HG03342 (cell line): ENCODE results near the gene CDC42EP5.

Source experiments
- ATAC-seq: cut with Tn5 transposase; IDR thresholded peaks from one replicate; pipeline ENCODE4 v1.9.1; 2021; ENCODE audit warnings: mild to moderate bottlenecking, moderate library complexity; ENCODE audit not compliant: unreplicated experiment

The CDC42EP5 gene

DNA sequence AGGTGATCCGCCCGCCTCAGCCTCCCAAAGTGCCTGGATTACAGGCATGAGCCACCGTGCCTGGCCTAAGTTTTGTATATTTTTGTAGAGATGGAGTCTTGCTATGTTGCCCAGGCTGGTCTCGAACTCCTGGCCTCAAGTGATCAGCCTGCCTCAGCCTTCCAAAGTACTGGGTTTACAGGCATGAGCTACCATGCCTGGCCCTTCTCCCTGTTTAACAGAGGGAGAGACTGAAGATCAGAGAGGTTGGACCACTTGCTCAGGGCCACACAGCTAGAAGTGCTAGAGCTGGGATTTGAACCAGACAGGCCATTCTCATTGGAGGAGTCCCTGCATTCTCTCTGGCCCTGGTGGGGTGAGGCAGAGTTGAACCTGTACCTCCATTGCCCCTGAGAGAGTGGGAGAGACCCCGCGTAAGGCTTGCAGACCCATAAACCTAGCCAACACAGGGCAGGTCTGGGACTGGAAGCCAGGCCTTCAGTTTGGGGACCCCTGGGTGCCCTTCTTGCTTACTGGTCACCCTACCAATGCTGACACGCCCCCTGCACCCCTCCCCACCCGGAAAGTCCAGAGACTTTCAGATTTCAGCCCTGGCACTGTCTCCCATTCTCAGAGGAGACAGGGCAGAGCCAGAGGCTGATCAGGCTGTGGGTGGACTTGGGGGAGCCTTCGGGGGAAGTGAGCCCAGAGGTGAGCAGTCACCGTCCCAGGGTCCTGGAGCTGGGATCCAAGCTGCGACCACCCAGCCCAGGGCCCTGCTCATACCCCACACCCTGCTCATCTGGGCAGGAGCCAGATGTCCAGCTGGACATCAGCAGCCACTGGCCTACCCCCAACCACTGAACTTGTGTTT, 44.5 kb downstream of the CDC42EP5 start:
- ATAC-seq, result no peak

DNA sequence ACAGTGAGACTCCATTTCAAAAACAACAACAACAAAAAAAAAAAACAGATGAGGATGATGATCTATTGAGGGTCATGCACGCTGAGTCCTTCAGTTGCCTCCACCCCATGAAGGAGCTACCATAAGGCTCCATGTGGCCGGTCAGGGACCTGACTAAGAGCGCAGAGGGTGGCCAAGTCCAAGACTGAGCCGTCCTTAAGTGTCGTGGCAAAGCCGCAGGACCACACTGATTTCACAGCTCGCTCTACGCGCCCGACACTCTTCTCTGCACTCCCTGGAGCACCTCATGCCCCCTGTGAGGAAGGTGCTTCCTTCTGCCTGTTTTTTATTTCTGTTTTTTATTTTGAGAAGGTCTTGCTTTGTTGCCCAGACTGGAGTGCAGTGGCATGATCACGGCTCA, 45.5 kb downstream of the CDC42EP5 start:
- ATAC-seq, result no peak

DNA sequence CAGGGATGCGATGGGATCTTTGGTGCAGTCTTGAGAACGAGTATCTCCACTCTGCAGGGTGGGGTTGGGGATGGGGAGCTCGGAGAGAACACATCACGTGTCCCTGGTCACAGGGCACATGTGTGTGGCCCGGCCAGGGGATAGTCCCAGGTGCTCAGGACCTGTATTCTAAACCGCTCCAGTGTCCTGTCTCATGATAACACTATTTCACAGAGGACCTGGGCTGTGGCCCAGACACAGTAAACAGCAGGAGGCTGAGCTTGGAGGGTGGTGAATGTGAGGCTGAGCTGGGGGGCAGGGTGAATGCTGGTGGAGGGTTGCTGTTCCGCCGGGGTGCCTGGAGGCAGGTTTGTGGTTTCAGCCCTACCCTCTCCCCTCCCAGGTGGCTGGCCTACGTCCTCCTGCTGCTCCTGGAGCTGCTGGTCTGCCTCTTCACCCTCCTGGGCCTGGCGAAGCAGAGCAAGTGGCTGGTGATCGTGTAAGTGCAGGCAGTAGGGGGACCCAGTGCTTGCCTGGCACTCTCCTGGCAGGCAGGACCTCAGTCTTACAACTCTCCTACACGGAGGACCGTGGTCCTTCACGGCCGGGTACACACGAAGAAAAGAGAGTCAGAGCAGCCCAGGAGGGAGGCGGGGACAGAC, 46.7 kb downstream of the CDC42EP5 start:
- no peak for ATAC-seq

DNA sequence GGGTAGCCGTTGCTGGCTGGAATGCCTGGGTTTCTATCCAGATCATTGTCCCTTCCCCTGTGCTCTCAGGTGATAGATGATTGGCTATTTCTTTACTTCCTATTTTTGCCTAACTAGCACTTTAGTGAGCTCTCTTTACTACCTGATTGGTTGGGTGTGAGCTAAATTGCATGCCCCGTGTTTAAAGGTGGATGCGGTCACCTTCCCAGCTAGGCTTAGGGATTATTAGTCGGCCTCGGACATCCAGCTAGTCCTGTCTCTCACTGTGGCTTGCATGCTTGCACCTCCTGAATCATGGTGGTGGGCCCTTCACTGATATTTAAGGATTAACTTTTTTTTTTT, 47.7 kb downstream of the CDC42EP5 start:
- no peak for ATAC-seq

DNA sequence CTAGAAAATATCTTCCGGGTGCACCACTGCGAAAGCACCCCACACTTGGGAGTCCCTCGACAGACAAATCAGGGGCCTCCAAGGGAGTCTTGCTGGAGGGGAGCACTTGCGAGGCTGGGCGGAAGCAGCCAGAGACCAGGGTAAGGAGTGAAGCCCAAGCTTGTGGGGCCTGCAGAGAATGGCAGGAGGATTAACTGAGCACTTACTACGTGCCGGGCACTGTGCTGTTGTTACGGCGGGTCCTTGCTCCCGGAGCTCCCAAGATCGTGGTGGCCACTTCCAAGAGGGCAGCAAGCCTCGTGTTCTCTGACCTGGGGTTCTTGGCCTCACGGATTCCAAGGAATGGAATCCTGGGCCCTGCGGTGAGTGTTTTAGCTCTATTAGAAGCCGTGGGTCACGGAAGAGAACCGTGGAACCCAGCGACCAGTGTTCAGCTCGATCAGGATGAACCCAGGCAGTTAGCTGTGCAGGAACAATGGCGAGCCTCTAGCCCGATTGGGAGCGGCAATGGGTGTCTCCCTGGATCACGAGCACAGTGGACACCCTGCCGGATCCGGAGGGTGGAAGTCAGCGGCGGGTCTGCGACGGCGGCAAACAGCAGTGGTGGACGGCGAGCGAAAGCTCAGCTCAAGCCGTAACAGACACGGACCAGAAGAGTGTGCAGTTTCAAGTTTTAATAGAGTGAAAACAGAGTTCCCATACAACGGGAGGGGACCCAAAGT, 48.3 kb downstream of the CDC42EP5 start:
- no peak for ATAC-seq

DNA sequence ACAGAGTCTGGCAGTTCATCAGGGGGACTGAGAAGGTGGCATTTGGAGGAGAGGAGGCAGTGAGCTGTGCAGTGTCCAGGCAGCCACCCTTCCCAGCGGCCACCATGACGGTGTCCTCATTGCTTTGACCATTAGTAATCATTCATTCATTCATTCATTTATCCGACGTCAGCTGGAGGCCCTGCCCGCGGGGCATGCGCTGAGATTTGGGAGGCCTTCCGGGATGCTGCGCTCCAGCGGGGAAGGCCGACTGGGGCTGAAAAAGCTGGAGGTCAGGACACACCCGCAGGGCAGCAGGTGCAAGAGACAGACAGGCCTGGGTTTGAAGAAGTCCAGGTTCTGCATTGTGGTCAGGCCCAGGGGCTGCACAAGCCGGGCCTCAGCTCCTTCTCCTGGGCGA, 48.9 kb downstream of the CDC42EP5 start:
- no peak for ATAC-seq

DNA sequence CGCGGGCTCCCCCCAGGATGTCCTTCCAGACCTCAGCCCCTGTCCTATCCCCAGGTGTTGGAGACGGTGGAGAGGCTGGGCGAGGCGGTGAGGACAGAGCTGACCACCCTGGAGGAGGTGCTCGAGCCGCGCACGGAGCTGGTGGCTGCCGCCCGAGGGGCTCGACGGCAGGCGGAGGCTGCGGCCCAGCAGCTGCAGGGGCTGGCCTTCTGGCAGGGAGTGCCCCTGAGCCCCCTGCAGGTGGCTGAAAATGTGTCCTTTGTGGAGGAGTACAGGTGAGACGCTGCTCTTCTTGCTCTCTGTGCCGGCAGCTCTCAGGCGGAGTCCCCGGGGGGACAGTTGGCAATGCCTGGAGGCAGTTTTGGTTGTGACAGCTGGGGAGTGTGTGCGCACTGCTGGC, 51.0 kb downstream of the CDC42EP5 start:
- ATAC-seq, result no peak

DNA sequence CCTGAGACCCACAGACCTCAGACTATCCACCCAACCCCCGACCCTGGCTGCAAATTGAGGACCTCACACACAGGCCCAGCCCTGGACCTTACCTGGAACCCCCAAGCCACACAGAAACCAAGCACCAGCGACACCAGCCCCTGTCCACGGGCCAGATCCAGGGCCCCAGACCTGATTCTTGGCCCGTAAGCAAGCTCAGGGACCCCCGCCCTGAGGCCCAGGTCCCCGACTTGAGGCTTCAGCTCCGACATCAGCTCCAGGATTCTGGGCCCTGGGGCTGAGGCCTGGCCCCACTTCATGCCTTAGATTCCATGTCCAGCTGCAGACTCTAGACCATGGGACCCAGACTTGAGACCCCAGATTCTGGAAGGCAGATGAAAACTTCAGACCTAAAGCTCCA, 51.6 kb downstream of the CDC42EP5 start:
- no peak for ATAC-seq

DNA sequence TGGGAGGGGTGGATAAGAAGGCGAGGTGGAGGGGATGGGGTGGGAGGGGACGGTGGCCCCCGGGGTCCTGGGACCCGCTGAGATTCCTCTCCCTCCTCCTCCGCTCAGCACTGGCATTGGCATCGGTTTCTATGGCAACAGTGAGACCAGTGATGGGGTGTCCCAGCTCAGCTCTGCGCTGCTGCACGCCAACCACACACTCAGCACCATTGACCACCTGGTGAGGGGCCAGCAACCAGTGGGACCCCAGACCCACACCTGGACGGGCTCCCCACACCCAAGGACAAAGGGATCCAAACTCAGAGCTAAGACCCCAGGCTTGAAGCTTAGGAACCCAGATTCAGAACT, 52.0 kb downstream of the CDC42EP5 start:
- ATAC-seq, result no peak

DNA sequence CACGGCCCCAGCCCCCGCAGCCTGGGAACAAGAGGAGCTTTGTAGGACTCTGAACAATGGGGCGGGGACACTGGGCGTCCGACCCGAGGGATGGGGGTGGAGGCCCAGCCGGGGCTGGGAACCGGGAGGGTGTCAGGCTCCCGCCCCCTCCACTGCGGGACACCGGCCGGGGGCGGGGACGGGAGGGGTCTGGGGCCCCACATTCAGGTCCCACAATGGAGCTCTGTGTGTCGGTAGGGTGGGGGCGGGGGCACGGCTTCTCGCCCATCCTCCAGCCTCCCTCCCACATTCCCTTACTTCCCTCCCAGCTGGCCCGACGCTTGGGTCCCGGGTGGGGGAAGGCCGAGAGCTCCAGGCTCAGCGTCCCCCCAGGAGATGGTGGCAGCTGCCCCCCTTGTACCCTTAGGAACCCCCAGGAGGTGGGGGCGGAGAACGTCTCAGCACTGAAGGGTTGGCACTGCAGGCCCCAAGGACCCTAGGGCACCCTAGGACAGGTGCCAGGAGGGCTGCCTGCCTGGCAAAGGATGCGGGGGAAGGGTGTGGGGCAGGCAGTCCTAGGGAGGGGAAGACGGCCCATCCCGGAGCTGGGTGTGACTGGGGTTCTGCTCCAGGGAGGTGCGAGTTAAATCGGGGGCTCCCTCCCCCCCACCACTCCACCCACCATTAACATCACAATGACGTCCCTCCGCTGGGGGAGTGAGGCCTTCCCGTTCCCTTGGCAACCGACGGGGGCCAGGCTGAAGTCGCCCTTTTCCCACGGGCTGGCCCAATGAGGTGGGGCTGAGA, 52.5 kb downstream of the CDC42EP5 start:
- no peak for ATAC-seq

DNA sequence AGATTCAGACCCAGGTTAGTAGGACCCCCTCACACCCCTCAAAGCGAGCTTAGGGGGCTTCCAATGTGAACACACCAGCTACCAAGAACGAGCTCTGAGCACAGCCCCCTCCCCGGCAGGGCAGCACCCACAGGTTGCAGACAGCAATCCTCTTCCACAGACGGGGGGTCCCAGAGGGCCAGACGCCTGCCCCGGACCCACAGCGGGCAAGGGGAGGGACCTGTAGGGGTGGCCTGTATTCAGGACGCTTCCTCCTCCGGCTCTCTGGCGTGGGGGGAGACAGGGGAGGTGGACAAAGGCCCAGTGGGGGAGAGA, 53.1 kb downstream of the CDC42EP5 start:
- no peak for ATAC-seq

DNA sequence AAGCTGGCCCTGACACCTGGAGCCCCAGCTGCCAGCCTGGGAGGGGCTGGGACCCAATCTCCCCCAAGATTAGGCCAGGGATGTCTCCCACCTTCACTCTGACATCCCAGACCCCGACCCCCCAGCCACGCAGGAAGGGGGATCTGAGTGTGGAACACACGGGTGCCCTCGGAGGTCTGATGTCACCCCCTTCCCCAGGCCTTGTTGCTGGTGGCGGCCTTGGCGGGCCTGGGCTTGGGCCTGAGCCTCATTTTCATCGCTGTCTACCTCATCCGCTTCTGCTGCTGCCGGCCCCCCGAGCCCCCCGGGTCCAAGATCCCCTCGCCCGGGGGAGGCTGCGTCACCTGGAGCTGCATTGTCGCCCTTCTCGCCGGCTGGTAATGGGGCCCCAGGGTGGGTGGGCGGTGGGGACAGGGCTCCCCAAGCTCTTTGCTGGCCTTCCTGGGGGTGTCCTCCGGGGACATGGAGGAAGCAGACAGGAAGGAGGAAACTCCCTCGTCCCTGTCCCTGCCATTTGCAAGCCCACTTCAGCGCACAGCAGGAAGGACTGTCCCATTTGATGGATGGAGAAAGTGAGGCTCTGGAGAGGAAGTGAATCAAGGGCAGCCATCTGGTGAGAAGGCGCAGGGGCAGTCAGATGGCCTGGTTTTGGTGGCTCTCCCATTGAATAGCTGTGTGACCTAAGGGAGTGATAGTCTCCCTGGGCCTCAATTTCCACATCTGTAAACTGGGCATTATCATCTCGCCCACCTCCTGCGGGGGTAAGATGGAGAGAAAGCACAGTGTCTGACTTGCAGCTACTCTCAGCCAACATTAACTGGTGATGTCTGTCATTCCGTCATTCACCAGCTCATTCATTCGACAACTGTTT, 53.9 kb downstream of the CDC42EP5 start:
- no peak for ATAC-seq

DNA sequence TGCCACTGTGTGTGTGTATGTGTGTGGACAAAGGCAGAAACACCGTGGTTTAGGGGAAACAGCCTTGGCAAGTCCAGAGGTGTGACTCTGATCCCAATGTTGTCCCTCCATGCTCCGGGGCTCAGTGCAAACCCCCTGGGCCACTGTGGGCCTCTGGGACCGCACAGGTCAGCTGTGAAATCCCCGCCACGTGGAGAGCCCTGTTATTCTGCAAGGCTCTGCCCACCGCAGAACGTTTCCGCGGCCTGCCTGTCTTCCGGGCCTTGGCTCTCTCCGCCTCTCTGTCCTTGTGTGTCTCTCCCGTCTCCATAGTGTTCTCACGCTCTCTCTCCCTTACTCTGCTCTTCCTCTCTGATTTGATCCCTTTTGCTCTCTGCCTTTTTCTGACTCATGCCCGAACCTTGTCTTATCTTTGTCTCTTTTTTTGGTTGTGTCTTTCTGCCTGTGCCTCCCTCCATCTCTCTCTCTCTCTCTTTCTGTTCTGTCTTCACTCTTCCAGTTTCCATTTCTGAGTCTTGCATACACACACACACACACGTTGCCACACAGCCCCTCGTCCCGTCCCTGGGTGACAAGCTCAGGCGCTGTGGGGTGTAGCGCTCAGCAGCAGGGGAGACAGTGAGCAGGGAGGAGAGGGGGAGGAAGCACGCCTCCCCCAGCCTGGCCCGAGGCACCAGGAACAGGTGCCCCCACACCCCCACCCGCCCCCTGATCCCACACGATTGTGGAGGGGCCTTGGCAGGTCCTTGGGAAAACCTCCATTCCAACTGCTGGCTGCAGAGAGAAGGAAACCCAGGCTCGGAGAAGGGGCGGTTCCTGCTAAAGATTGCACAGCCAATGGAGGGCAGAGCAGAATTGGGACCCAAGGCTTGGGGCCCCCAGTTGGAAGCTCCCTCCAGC, 54.8 kb downstream of the CDC42EP5 start:
- ATAC-seq, result no peak

DNA sequence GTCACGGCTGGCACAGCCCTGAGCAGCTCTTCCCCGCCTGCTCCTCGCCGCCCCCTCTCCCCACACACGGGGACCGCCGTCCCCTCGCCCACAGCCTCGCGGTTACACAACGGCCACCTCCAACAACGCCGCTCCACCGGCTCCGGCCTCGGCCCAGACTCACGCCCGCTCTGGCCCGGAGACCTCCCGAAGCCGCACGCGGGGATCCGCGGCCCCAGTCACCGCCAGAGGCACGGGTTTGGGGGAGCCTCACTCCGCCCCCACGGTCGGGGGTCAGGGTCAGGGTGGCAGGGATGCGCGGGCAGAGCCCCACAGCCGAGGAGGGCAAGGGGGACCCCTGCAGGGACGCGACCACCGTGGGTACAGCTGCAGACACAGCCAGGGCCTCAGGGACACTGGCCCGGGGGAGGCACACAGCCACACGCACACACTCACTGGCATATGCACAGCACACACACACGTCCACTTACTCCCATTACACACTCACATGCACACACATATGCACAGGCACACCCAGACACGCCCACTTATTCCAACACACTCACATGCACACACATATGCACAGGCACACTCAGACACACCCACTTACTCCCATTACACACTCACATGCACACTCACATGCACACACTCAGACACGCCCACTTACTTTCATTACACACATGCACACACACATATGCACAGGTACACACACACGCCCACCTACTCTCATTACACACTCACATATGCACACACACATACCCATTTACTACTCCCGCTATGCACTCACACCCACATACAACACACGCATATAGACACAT, 56.2 kb downstream of the CDC42EP5 start:
- ATAC-seq, result no peak

DNA sequence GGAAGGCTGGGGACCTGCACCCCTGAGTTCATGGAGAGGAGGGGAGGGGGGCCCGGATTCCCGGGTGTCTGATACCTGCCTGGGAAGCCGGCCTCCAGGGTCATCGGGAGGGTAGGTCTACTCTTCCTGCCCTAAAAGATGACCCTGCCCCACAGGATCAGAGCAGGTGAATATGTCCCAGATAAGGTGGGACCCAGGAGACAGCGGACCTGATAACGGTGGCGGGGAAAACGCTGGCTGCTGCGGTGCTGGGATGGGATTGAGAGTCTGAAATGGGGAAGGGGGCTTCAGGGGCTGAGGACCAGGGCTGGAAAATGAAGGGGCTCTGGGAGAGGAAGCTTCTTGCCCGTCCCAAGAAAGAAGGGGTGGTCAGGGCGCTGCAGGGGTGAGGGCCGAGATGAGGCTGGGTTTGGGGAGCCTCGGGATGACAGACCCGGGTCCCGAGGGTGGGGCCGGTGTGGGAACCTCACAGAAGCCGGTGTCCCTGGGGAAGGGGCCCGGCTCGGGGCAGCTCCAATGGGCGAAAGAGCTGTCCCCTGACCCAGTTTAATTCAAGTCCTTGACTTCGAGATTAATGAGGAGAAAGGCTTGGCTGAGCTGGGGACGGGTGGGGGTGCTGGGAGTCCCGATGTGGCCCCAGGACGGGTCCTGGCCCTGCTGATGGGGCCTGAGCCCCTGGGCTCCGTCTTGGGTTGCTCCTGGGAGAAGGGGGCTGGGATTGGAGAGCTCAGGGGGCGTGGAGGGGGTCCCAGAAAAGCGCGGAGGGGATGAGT, 57.0 kb downstream of the CDC42EP5 start:
- no peak for ATAC-seq

DNA sequence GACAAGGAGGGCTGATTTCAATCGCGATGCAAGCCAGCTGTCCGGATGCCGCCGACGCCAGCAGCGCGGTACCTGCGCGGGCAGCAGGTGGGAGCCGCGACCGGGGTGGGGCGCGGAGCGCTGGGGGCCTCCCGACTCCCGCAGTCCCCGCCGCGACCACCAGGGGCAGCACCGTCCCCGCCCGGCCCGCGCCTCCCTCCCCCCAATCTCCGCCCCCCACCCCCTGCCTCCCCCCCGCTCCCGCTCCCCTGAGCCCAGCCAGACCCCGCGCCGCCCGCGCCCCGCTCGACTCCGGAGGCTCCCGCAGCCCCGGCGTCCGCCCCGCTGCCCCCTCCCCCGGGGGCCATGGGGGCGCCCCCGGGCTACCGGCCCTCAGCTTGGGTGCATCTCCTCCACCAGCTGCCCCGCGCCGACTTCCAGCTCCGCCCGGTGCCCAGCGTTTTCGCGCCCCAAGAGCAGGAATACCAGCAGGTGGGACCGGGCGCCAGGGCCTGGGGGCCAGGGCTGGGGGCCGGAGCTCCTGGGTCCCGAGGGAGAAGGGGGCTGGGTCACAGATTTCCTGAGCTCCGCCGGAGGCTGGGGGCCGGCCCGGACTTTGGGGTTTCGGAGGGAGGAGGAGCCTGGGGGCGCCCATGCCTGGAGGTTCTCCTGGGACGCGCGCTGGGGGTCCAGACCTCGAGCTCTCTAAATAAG, 57.7 kb downstream of the CDC42EP5 start, which contains the start of gene TTYH1:
Gene TTYH1, plus strand, starts transcription at position 257 of the 693 bp plus-strand sequence. Its CDS starts 89 bp downstream, at position 346.
- no peak for ATAC-seq
